ENCODE results near the gene PRKAG1.

Gene PRKAG1

GRCh38 chr12:48980389-48980952, 38.1 kb downstream of the PRKAG1 start:
- DNase-seq: no peak

GRCh38 chr12:48979602-48980388, 38.8 kb downstream of the PRKAG1 start:
- DNase-seq: no peak

GRCh38 chr12:48978741-48979601, 39.6 kb downstream of the PRKAG1 start:
- no peak for DNase-seq

DNA sequence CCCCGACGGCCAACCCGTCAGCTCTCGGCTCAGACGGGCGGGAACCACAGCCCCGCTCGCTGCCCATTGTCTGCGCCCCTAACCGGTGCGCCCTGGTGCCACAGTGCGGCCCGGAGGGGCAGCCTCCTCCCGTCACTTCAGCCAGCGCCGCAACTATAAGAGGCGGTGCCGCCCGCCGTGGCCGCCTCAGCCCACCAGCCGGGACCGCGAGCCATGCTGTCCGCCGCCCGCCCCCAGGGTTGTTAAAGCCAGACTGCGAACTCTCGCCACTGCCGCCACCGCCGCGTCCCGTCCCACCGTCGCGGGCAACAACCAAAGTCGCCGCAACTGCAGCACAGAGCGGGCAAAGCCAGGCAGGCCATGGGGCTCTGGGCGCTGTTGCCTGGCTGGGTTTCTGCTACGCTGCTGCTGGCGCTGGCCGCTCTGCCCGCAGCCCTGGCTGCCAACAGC, 40.3 kb downstream of the PRKAG1 start, which contains the start of gene WNT1:
WNT1 (plus strand) TSS at position 32 of the 450 bp plus-strand sequence; CDS start at position 361, 329 bp downstream.
- no peak for DNase-seq

GRCh38 chr12:48977290-48978281, 41.0 kb downstream of the PRKAG1 start:
- no peak for DNase-seq

GRCh38 chr12:48973941-48974673, 44.5 kb downstream of the PRKAG1 start:
- no peak for DNase-seq

DNA sequence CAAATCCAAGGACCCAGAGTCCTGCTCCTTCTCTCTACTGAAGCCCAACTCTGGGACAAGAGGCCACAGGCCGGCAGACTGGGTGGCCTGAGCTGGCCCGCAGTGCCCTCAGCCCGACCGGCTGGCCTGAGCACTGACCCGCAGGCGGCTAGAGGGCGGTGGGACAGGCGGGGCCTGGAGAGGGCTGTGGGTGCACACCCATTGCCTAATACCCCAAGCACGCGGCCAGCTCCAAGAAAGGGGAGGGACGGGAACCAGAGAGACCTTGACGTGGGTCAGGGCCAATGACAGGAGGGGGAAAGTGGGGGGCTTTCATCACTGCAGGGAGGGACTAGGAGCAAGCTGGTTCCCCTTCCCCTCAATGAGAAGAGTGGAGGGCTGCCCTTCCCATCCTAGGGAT, 45.0 kb downstream of the PRKAG1 start:
- no peak for DNase-seq

DNA sequence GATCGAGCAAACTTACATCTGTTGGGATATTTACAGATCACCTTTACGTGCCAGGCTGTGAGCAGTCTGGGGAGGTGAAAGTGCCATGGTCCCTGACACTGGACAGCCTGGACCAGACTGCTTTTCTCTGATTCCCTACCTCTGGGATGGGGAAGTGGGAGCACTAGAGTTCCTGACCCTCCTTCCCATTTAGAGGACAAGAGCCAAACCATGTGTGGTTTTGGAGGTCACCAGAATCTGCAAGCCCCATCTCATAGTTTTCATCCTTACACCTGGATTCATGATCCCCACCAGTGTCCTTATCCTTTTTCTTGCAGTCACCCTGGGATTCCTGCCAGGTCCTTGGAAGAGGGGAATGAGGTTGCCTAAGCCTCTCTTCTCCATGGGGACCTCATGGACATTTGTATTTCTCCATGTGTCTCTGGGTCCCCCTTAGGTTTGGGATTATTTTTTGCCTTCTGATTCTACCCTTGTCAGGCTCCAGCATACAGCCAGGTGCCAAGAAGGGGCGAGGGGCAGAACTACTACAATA, 45.6 kb downstream of the PRKAG1 start:
- DNase-seq: no peak

- DNase-seq: no peak
Measured at GRCh38 chr12:48972213-48972951, 46.2 kb downstream of the PRKAG1 start.

GRCh38 chr12:48970702-48971334, 47.8 kb downstream of the PRKAG1 start:
- no peak for DNase-seq

DNA sequence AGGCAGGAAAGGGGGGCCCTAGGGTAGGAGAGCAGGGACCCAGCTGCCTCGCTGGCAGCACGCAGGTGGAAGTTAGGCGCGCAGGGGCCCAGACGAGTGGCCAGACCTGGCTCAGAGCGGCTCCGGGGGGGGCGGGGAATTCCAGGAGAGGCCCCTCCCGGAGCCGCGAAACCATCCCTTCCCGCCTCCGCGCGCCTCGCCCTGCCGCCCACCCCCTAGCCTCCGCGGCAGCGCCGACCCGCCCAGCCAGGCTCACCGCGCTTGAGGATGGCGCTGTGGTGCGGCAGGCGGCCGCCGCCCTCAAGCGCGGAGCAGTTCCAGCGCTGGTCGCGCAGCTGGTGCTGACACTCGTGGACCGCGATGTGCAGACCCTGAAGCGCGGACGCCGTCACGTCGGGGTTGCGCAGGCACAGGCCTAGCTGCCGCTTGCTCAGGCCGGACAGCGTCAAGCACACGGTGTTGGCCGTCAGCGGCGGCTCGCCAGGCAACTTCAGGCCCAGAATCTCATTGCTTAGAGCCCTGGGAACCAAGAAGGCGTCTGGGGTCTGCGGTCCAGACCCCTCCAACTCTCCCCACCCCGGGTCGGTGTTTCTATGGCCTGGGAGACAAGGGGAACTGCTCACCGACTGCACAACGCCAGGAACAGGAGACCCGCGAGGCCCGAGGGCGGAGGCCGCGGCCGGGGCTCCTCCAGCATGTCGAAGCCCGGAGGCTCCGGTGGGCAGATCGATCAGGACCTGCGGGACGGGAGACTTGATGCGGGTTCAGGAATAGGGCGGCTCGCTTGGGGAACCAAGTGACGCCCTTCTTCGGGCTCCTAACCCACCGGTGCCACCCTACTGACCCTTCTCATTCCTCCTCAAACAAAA, 48.5 kb downstream of the PRKAG1 start:
- no peak for DNase-seq

DNA sequence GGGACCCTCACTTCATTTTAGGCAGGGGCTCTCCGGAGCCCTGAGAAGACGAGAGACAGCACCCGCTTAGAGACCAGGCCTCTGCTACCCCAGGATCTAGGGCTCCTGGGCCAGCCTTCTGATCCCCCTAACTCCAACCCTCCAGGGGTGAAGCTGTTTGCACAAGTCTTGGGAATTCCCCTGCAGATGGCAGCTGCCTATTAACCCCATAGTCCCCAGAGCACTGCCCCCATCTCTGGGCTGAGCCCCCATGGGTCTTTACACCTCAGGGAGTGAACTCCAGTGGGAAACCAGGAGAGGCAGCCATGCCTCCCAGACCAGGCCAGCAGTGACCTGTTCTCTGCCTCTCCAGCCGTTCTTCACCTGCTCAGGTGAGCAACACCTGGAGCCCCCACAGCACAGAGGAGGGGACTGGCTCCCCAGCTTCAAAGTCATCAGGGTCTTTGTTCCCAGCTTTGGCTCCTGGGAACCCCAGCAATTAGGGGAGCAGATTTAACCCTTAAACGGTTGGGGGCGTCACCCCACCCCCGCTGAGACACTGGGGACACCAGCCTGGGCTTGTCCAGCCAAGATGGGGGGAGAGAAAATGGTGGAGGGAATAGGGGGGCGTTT, 49.3 kb downstream of the PRKAG1 start:
- DNase-seq: no peak

GRCh38 chr12:48968467-48968866, 50.1 kb downstream of the PRKAG1 start:
- DNase-seq: no peak

GRCh38 chr12:48967991-48968390, 50.6 kb downstream of the PRKAG1 start:
- no peak for DNase-seq

DNA sequence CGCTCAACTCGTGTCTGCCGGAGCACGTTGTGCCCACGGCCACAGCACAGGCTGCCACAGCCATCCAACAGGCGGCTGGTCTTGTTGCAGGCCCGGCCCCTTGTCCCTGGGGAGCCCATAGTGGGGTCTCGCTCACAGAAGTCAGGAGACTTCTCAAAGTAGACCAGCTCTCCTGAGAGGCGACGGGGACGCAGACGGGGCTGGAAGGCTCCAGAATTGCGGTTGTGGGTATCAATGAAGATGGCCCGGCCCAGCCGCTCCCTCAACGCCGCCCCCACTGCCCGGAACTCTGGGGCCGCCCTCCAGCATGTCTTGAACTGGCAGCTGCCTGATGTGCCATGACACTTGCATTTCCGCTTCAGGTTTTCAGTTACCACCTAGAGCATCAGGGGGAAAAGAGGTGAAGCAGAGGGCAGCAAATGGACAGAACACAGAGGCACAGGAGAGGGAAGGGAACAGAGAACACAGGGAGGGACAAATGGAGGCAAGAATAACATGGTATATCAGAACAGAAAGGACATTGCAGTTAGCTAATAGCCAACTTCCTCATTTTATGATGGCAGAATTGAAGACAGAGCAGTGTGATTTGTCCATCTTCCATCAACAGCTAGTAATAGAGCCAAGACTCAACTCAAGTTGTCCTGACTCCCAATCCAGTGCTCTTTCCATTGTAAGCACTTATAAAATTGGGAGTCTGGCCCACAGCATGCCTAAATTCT, 52.2 kb downstream of the PRKAG1 start:
- DNase-seq: no peak

- no peak for DNase-seq
Measured at GRCh38 chr12:48965298-48965838, 53.2 kb downstream of the PRKAG1 start.

- no peak for DNase-seq
Measured at GRCh38 chr12:48961801-48962200, 56.8 kb downstream of the PRKAG1 start.

DNA sequence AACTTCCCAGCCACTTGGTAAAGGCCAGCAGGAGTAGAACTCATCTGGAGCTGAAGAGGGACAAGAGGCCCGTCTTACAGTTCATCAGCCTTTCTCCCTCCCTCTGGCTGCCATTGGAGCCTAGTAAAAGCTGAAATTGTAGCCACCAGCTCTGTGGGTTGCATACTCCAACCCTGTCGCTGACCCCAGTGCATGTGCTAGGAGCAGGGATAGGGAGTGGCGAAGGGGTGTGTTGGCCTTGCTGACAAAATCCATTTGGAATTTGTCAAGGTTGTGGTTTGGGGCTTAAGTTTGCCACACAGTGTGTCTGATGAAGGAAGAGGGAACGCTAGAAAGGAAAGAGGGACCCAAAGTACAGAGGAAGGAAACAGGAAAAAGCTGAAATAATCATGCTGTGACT, 57.2 kb downstream of the PRKAG1 start:
- DNase-seq: no peak
